ENCODE results near the gene SS18L1. TPM values are rescaled to one million over a fixed set of nuclear protein-coding genes. Genes with fewer than 3 reads are reported as not detected.

The SS18L1 gene
- polyA plus RNA-seq, 1 of the 3 experiments (the other 2 are of a cell fraction) = 10.7 TPM

- peaks cover 3 to 37% of the 10 kb centered on the region in 2 experiments for H3K36me3 ChIP-seq (replicated peaks in 1 of 2; ENCODE audit: control insufficient read depth in 1 of 2, insufficient read depth in 2 of 2, low read length in 1 of 2)
- H3K9ac ChIP-seq = no peak overlapping the region
- H3K4me1 ChIP-seq (ENCODE audit: control insufficient read depth in 1 of 2, insufficient read depth in 2 of 2, low read depth in 1 of 2, low read length in 1 of 2) = no peaks in the 10 kb centered on the region
- H3K4me2 ChIP-seq = no peak overlapping the region
- H3K27ac ChIP-seq (ENCODE audit: low read depth in 2 of 2, low read length in 1 of 2) = no peak overlapping the region
- H3F3A ChIP-seq (replicated peaks; ENCODE audit: insufficient read depth) = no peaks in the 10 kb centered on the region
- ChIA-PET POLR2A (interaction anchor here (0.6 kb wide), 1 partner anchor 41 kb away, joined by 4 read pairs; no protein-coding TSS in a partner anchor), CTCF (interaction anchor here (0.9 kb wide), 1 partner anchor 10 kb away, joined by 4 read pairs; no protein-coding TSS in a partner anchor)
- no peaks in the 10 kb centered on the region for H3K79me2 ChIP-seq (ENCODE audit: insufficient read depth)
- no peaks in the 10 kb centered on the region for H3K9me3 ChIP-seq
- 89% methylated on average over 5 of the region's 6 CpGs for WGBS (ENCODE audit: low lambda C conversion rate)
- no peaks in the 10 kb centered on the region for H3K9me2 ChIP-seq
- TF ChIP-seq USF1 (IDR thresholded peaks at IDR 0.05; ENCODE audit: borderline replicate concordance, low read depth) (no peak), TEAD4 (IDR thresholded peaks at IDR 0.05; ENCODE audit: borderline replicate concordance, insufficient read depth) (no peak), IRF3 (IDR thresholded peaks at IDR 0.05; ENCODE audit: low read depth, low read length) (no peak), MXI1 (IDR thresholded peaks at IDR 0.05; ENCODE audit: low read depth, low read length) (no peak), RXRA (IDR thresholded peaks at IDR 0.05; ENCODE audit: borderline replicate concordance, low read depth) (no peak), ELF1 (IDR thresholded peaks at IDR 0.05) (no peak), ZBTB33 (IDR thresholded peaks at IDR 0.05; ENCODE audit: borderline replicate concordance, low read depth) (no peak), GATA2 (CRISPR knock-in tag; IDR thresholded peaks at IDR 0.05) (no peak)
- TF ChIP-seq, protein P1, sequence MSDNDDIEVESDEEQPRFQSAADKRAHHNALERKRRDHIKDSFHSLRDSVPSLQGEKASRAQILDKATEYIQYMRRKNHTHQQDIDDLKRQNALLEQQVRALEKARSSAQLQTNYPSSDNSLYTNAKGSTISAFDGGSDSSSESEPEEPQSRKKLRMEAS (IDR thresholded peaks at IDR 0.05; ENCODE audit: low read depth) = no peak
- TF ChIP-seq, protein P2, sequence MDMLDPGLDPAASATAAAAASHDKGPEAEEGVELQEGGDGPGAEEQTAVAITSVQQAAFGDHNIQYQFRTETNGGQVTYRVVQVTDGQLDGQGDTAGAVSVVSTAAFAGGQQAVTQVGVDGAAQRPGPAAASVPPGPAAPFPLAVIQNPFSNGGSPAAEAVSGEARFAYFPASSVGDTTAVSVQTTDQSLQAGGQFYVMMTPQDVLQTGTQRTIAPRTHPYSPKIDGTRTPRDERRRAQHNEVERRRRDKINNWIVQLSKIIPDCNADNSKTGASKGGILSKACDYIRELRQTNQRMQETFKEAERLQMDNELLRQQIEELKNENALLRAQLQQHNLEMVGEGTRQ (IDR thresholded peaks at IDR 0.05; ENCODE audit: borderline replicate concordance, low read depth, low read length) = no peak
- no peak for DNase-seq
- H3K27me3 ChIP-seq (ENCODE audit: insufficient read depth) = no peaks in the 10 kb centered on the region
- no peaks in the 10 kb centered on the region for H4K20me1 ChIP-seq (ENCODE audit: insufficient read depth)
- H3K4me3 ChIP-seq (ENCODE audit: low read depth in 2 of 2, low read length in 1 of 2) = no peak overlapping the region
- no peak overlapping the region for H2AFZ ChIP-seq (ENCODE audit: low read depth)
These were observed 23.9 kb downstream of the SS18L1 start for GRCh38 chr20:62167474-62167873.

DNA sequence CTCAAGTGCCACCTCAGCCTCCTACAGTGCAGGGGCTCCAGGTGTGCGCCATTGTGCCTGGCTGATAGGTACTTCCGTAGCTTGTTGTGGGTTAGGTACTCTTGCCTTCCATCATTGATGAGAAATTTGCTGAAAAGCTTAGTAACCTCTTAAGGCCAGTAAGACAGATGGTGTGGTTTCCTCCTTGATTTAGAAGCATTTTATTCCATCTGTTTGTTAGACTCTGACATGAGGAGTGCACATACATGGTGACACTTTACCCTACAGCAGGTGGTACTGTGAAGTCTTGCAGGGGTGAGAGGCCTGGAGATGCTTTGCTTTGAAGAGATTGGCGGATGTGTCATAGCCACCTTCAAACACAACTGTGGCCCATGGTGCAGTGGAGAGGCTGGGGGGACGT is 24.5 kb downstream of the SS18L1 start:
- H3K9me2 ChIP-seq = no peaks in the 10 kb centered on the region
- no peaks in the 10 kb centered on the region for H4K20me1 ChIP-seq (ENCODE audit: insufficient read depth)
- 90% methylated on average over 4 of the region's 4 CpGs for WGBS (ENCODE audit: low lambda C conversion rate)
- no peaks in the 10 kb centered on the region for H3F3A ChIP-seq (replicated peaks; ENCODE audit: insufficient read depth)
- H3K27ac ChIP-seq (ENCODE audit: low read depth in 2 of 2, low read length in 1 of 2) = no peak overlapping the region
- no peaks in the 10 kb centered on the region for H3K4me1 ChIP-seq (ENCODE audit: control insufficient read depth in 1 of 2, insufficient read depth in 2 of 2, low read depth in 1 of 2, low read length in 1 of 2)
- H3K4me2 ChIP-seq = no peak overlapping the region
- H3K79me2 ChIP-seq (ENCODE audit: insufficient read depth) = no peaks in the 10 kb centered on the region
- no peak overlapping the region for H3K9ac ChIP-seq
- H3K36me3 ChIP-seq (replicated peaks in 1 of 2; ENCODE audit: control insufficient read depth in 1 of 2, insufficient read depth in 2 of 2, low read length in 1 of 2) = peaks cover 3 to 31% of the 10 kb centered on the region in 2 experiments
- H3K9me3 ChIP-seq = no peaks in the 10 kb centered on the region
- DNase-seq = no peak
- no peaks in the 10 kb centered on the region for H3K27me3 ChIP-seq (ENCODE audit: insufficient read depth)
- ChIA-PET POLR2A (interaction anchor here (0.7 kb wide), 1 partner anchor 21 kb away, joined by 3 read pairs; no protein-coding TSS in a partner anchor), CTCF (interaction anchor here (0.9 kb wide), 1 partner anchor 10 kb away, joined by 4 read pairs; no protein-coding TSS in a partner anchor)
- no peak overlapping the region for H2AFZ ChIP-seq (ENCODE audit: low read depth)
- no peak overlapping the region for H3K4me3 ChIP-seq (ENCODE audit: low read depth in 2 of 2, low read length in 1 of 2)
- no peak for TF ChIP-seq JUND (IDR thresholded peaks at IDR 0.05)
- no peak for TF ChIP-seq NRF1 (IDR thresholded peaks at IDR 0.05; ENCODE audit: low read depth, low read length)
- TF ChIP-seq GATA2 (CRISPR knock-in tag; IDR thresholded peaks at IDR 0.05) = no peak
- no peak for TF ChIP-seq USF1 (IDR thresholded peaks at IDR 0.05; ENCODE audit: borderline replicate concordance, low read depth)
- TF ChIP-seq CHD2 (IDR thresholded peaks at IDR 0.05; ENCODE audit: low read length, partially characterized antibody) = no peak
- no peak for TF ChIP-seq TCF12 (IDR thresholded peaks at IDR 0.05)
- TF ChIP-seq SMC3 (IDR thresholded peaks at IDR 0.05; ENCODE audit: low read depth, low read length) = no peak
- TF ChIP-seq TEAD4 (IDR thresholded peaks at IDR 0.05; ENCODE audit: borderline replicate concordance, insufficient read depth) = no peak
- TF ChIP-seq RFX5 (IDR thresholded peaks at IDR 0.05; ENCODE audit: low read length) = no peak
- no peak for TF ChIP-seq EP300 (IDR thresholded peaks at IDR 0.05; ENCODE audit: borderline replicate concordance in 1 of 2, low read depth in 1 of 2, low read length in 1 of 2)
- TF ChIP-seq MEF2A (IDR thresholded peaks at IDR 0.05; ENCODE audit: borderline replicate concordance, low read depth) = no peak
- no peak for TF ChIP-seq FOXJ3 (CRISPR knock-in tag; IDR thresholded peaks at IDR 0.05)
- no peak for TF ChIP-seq GABPA (IDR thresholded peaks at IDR 0.05; ENCODE audit: low read depth)
- TF ChIP-seq FOXM1 (IDR thresholded peaks at IDR 0.05; ENCODE audit: low read depth) = no peak
- TF ChIP-seq IRF3 (IDR thresholded peaks at IDR 0.05; ENCODE audit: low read depth, low read length) = no peak
- no peak for TF ChIP-seq ELF1 (IDR thresholded peaks at IDR 0.05)

Data from SK-N-SH (cell line).